Effector memory CD4-positive, alpha-beta T cell (primary cell): ENCODE data around the gene ITSN2.
"Not testable (repeated sequence)": the region's sequence is repeated elsewhere in the genome, so short reads cannot be mapped to it uniquely, and the experiment has no call there.

Experiments
- DNase-seq, 3 donors: peaks; one replicate each; pipeline ENCODE4 v3.0.0-alpha.2; 2020
- H3K27ac ChIP-seq: 2 replicates; pipeline ENCODE4 v1.7.0; 2013; ENCODE audit warnings: mild to moderate bottlenecking, low read length, moderate library complexity; ENCODE audit not compliant: insufficient read depth, poor library complexity, severe bottlenecking
- H3K27me3 ChIP-seq: replicated peaks from 2 replicates; pipeline ENCODE4 v1.7.0; 2013; ENCODE audit warnings: mild to moderate bottlenecking, low read length; ENCODE audit not compliant: insufficient read depth, control insufficient read depth, poor library complexity, severe bottlenecking
- H3K36me3 ChIP-seq: 2 replicates; pipeline ENCODE4 v1.7.0; 2013; ENCODE audit warnings: mild to moderate bottlenecking, low read length, moderate library complexity; ENCODE audit not compliant: control insufficient read depth, insufficient read depth
- H3K4me1 ChIP-seq: 2 replicates; pipeline ENCODE4 v1.7.0; 2013; ENCODE audit warnings: low read length, mild to moderate bottlenecking; ENCODE audit not compliant: control insufficient read depth, insufficient read depth, poor library complexity, severe bottlenecking
- H3K4me3 ChIP-seq: 2 replicates; pipeline ENCODE4 v1.7.0; 2013; ENCODE audit warnings: low read length, low read depth, mild to moderate bottlenecking; ENCODE audit not compliant: insufficient read depth, poor library complexity, severe bottlenecking
- H3K9me3 ChIP-seq: 2 replicates; pipeline ENCODE4 v1.7.0; 2013; ENCODE audit warnings: mild to moderate bottlenecking, low read length, moderate library complexity; ENCODE audit not compliant: control insufficient read depth
- total RNA-seq, 3 donors: gene quantifications; one replicate each; lab custom pipeline; 2026; lab: John Stamatoyannopoulos, UW

The ITSN2 gene
- 183 to 214 (median 213) reads per million in 3 donors for total RNA-seq

DNA sequence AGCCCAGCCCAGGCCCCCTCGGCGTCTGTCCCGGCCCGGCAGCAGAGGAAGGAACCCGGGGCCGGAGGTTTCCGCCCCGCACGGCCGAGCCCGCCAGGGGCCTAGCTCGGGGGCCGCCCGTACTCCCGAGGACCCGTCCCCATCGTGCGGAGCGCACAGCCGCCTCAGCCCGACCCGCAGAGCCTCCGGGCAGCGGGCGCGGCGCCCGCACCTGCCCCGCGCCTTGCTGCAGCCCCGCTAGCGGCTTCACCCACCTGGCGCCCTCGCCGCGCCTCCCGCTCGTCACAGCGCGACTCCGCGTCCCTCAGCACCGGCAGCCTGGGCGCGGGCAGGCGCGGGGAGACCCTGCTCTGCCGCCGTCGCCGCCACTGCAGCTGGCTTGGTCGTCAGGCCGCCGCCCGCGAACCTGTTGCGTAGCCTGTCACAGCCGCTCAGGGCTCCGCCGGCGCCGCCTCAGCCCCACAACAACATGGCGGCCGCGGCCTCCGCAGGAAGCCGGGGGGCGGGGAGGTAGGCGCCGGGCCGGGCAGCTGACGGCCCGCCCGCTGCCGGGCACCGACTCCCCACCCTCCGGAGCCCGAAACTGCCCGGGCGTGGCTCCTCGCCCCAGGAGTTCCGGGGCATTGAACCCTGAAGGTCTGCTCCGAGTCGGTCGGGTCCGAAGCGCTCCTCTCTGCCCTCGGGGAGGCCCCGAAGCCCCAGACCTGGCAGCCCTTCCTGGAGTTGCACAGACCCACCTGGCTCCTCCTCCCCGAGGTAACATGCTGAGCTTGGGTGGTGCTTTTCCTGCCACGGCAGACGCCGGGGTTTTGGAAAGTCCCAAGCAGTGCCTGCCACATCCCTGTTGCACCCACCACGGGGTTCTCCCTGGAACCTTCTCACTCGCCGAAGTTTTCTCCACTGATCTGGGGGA, at the start of gene ITSN2:
Gene ITSN2 (minus strand): TSS at position 487 of the 913 bp plus-strand sequence. CDS start 32,454 bp downstream, outside the sequence.
- peaks cover 4% of the 10 kb centered on the region for H3K36me3 ChIP-seq
- peaks cover 17% of the 10 kb centered on the region for H3K4me1 ChIP-seq
- peak; percentile 71 to 78 (median 71) for DNase-seq

GRCh38 chr2:24409171-24409570, 48.8 kb upstream of the ITSN2 start:
- DNase-seq, result no peak

More for the DNA sequence above, at the start of gene ITSN2:
- no peaks in the 10 kb centered on the region for H3K27me3 ChIP-seq
- H3K27ac ChIP-seq, result peak within 1 kb of the TSS; percentile 95
- H3K4me3 ChIP-seq, result peak within 1 kb of the TSS; percentile 97
- H3K9me3 ChIP-seq, result no peaks in the 10 kb centered on the region

DNA sequence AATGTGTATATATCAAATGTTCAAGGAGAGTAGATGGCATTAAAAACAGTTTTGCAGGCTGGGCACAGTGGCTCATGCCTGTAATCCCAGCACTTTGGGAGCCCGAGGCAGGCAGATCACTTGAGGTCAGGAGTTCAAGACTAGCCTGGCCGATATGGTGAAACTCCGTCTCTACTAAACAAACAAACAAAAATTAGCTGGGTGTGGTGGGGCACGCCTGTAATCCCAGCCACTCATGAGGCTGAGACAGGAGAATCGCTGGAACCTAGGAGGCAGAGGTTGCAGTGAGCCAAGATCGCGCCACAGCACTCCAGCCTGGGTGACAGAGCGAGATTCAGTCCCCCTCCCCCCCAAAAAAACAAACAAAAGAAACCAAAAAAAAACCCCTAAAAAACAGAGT, 48.4 kb upstream of the ITSN2 start:
- H3K36me3 ChIP-seq, H3K27me3 ChIP-seq, H3K9me3 ChIP-seq, H3K27ac ChIP-seq, H3K4me1 ChIP-seq, DNase-seq, H3K4me3 ChIP-seq: not testable (repeated sequence)

More at GRCh38 chr2:24409171-24409570, 48.8 kb upstream of the ITSN2 start:
- Histone ChIP-seq H3K4me3 (no peak overlapping the region), H3K9me3 (no peaks in the 10 kb centered on the region), H3K36me3 (no peaks in the 10 kb centered on the region), H3K27me3 (no peaks in the 10 kb centered on the region), H3K27ac (no peak overlapping the region), H3K4me1 (no peaks in the 10 kb centered on the region)

DNA sequence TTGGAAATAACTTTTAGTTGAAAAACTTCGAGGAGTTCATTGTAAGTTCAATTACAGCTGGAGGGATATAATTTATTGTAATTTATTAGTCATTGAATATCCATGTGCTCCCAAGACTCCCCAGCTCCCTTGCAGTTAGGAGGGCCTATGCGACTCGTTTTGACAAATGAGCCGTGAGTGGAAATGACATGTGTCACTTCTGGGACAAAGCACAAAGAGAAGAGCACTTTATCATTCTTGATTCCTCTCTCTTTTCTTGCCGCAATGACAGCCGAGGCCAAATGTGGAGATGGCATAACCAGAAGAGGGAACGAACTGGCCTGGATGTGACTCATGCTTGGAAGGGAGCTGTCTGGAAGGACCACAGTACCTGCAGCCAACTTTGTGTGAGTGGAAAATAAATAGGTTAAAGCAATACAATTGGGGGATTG, 44.2 kb upstream of the ITSN2 start:
- Histone ChIP-seq H3K36me3 (no peaks in the 10 kb centered on the region), H3K27me3 (no peaks in the 10 kb centered on the region), H3K27ac (no peak overlapping the region), H3K4me3 (no peak overlapping the region), H3K9me3 (no peaks in the 10 kb centered on the region), H3K4me1 (no peaks in the 10 kb centered on the region)
- DNase-seq, result no peak

DNA sequence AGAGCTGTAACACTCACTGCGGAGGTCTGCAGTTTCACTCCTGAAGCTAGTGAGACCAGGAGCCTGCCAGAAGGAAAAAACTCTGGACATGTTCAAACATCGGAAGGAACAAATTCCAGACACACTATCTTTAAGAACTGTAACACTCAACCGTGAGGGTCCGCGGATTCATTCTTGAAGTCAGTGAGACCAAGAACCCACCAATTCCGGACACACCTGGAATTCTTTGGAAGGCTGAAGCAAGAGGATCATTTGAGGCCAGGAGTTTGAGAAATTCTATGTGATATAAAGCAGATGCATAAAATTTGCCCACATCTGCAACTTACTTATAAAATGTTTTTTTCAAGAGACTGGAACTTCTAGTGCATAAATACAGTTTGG, 43.5 kb upstream of the ITSN2 start:
- Histone ChIP-seq H3K27me3 (no peaks in the 10 kb centered on the region), H3K27ac (no peak overlapping the region), H3K4me3 (no peak overlapping the region), H3K9me3 (no peaks in the 10 kb centered on the region), H3K4me1 (no peaks in the 10 kb centered on the region), H3K36me3 (no peaks in the 10 kb centered on the region)
- DNase-seq, result no peak

GRCh38 chr2:24403168-24403831, 43.0 kb upstream of the ITSN2 start:
- Histone ChIP-seq H3K36me3 (no peaks in the 10 kb centered on the region), H3K27me3 (no peaks in the 10 kb centered on the region), H3K27ac (no peak overlapping the region), H3K4me3 (no peak overlapping the region), H3K4me1 (no peaks in the 10 kb centered on the region), H3K9me3 (no peaks in the 10 kb centered on the region)
- DNase-seq, result no peak

- H3K36me3 ChIP-seq, result no peaks in the 10 kb centered on the region
- H3K27me3 ChIP-seq, result no peaks in the 10 kb centered on the region
- H3K9me3 ChIP-seq, result no peaks in the 10 kb centered on the region
- DNase-seq, result no peak
- no peak overlapping the region for H3K27ac ChIP-seq
- H3K4me1 ChIP-seq, result no peaks in the 10 kb centered on the region
- no peak overlapping the region for H3K4me3 ChIP-seq
Measured at GRCh38 chr2:24402242-24403097, 42.1 kb upstream of the ITSN2 start.

DNA sequence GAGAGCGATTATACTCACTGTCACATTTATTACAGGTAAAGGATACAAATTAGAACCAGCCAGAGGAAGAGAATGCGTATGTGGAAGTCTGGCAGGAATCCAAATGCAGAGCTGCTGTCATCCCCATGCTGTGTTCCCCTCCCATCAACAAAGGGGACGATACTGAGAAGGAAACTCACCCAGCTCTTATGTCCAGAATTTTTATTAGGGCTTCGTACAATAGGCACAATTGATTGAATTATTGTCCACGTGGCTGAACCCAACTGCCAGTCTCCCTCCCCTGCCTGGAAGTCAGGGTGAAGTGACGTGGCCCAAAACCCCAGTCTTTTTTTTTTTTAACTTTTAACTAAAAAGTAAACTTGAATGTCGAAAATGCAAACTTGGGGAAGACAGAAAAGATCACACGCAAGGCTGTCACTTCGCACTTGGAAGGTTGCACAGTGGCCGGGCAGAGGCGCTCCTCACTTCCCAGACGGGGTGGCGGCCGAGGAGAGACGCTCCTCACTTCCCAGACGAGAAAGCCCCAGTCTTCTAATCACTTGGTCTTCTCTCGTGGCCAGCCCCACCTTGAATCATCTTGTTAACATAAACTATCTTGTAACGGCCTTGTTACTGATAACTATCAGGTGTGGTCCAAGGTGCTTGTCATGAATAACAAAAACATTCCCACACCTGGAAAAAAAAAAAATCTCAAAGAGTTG, 40.0 kb upstream of the ITSN2 start:
- Histone ChIP-seq H3K27ac (no peak overlapping the region), H3K4me1 (no peaks in the 10 kb centered on the region), H3K36me3 (no peaks in the 10 kb centered on the region), H3K9me3 (no peaks in the 10 kb centered on the region), H3K4me3 (no peak overlapping the region), H3K27me3 (no peaks in the 10 kb centered on the region)
- DNase-seq, result no peak

GRCh38 chr2:24399434-24400206, 39.3 kb upstream of the ITSN2 start:
- Histone ChIP-seq H3K27ac (no peak overlapping the region), H3K27me3 (no peaks in the 10 kb centered on the region), H3K9me3 (no peaks in the 10 kb centered on the region), H3K4me1 (no peaks in the 10 kb centered on the region), H3K36me3 (no peaks in the 10 kb centered on the region), H3K4me3 (no peak overlapping the region)
- DNase-seq, result no peak
